Measurements from ENCODE around the gene ANTKMT.

Gene ANTKMT

GRCh38 chr16:674968-675883 is 45.7 kb upstream of the ANTKMT start, which contains the start of gene RHBDL1:
Gene RHBDL1, plus strand, starts transcription at chr16:675671. Its CDS starts 120 bp downstream, at chr16:675791.
- POLR2A ChIA-PET: interaction anchor here (0.6 to 2.2 kb wide), 2 partner anchors 9 to 16 kb away, joined by 3 to 6 read pairs; partner anchors contain the start of gene JMJD8
- TF ChIP-seq FOXA1 (IDR thresholded peaks at IDR 0.05) (no peak), CTBP1 (IDR thresholded peaks at IDR 0.05; ENCODE audit: borderline replicate concordance) (no peak), SP1 (IDR thresholded peaks at IDR 0.05) (no peak), NFRKB (IDR thresholded peaks at IDR 0.05) (no peak), ELF4 (IDR thresholded peaks at IDR 0.05) (no peak), ZNF384 (IDR thresholded peaks at IDR 0.05) (no peak), L3MBTL2 (conservative IDR thresholded peaks at IDR 0.05) (no peak), ARNT (IDR thresholded peaks at IDR 0.05) (no peak), SUZ12 (IDR thresholded peaks at IDR 0.05) (no peak), HDGF (IDR thresholded peaks at IDR 0.05; ENCODE audit: borderline replicate concordance) (no peak), FOXK2 (IDR thresholded peaks at IDR 0.05) (no peak), TARDBP (IDR thresholded peaks at IDR 0.05) (no peak), BHLHE40 (IDR thresholded peaks at IDR 0.05; ENCODE audit: borderline replicate concordance) (no peak), LEF1 (IDR thresholded peaks at IDR 0.05; ENCODE audit: borderline replicate concordance) (no peak), FOXM1 (IDR thresholded peaks at IDR 0.05; ENCODE audit: borderline replicate concordance) (no peak)
- TF ChIP-seq, protein P1, sequence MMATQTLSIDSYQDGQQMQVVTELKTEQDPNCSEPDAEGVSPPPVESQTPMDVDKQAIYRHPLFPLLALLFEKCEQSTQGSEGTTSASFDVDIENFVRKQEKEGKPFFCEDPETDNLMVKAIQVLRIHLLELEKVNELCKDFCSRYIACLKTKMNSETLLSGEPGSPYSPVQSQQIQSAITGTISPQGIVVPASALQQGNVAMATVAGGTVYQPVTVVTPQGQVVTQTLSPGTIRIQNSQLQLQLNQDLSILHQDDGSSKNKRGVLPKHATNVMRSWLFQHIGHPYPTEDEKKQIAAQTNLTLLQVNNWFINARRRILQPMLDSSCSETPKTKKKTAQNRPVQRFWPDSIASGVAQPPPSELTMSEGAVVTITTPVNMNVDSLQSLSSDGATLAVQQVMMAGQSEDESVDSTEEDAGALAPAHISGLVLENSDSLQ (IDR thresholded peaks at IDR 0.05): no peak
- CTCF ChIA-PET: interaction anchor here (1.2 kb wide), 1 partner anchor 27 kb away, joined by 4 read pairs; the partner anchor contains the start of gene WDR90
- DNase-seq (ENCODE audit: extremely low spot score): peak; percentile 40

- no peak for DNase-seq (ENCODE audit: extremely low spot score)
- POLR2A ChIA-PET: interaction anchor here (2.2 kb wide), 1 partner anchor 17 kb away, joined by 6 read pairs; no protein-coding TSS in a partner anchor
- CTCF ChIA-PET: interaction anchor here (1.2 kb wide), 1 partner anchor 28 kb away, joined by 4 read pairs; the partner anchor contains the start of gene WDR90
- TF ChIP-seq ZNF384 (IDR thresholded peaks at IDR 0.05) (no peak), SUZ12 (IDR thresholded peaks at IDR 0.05) (no peak), BHLHE40 (IDR thresholded peaks at IDR 0.05; ENCODE audit: borderline replicate concordance) (no peak), FOXA1 (IDR thresholded peaks at IDR 0.05) (no peak), ARNT (IDR thresholded peaks at IDR 0.05) (no peak), L3MBTL2 (conservative IDR thresholded peaks at IDR 0.05) (no peak), HDGF (IDR thresholded peaks at IDR 0.05; ENCODE audit: borderline replicate concordance) (no peak), FOXK2 (IDR thresholded peaks at IDR 0.05) (no peak), FOXM1 (IDR thresholded peaks at IDR 0.05; ENCODE audit: borderline replicate concordance) (no peak), LEF1 (IDR thresholded peaks at IDR 0.05; ENCODE audit: borderline replicate concordance) (no peak), CTBP1 (IDR thresholded peaks at IDR 0.05; ENCODE audit: borderline replicate concordance) (no peak), NFRKB (IDR thresholded peaks at IDR 0.05) (no peak), TARDBP (IDR thresholded peaks at IDR 0.05) (no peak), SP1 (IDR thresholded peaks at IDR 0.05) (no peak), ELF4 (IDR thresholded peaks at IDR 0.05) (no peak)
- TF ChIP-seq, protein P1 (IDR thresholded peaks at IDR 0.05): no peak
These were observed 44.9 kb upstream of the ANTKMT start for GRCh38 chr16:675884-676564.

GRCh38 chr16:676565-676902 is 44.4 kb upstream of the ANTKMT start:
- no peak for DNase-seq (ENCODE audit: extremely low spot score)
- TF ChIP-seq FOXA1 (IDR thresholded peaks at IDR 0.05): no peak
- TF ChIP-seq HDGF (IDR thresholded peaks at IDR 0.05; ENCODE audit: borderline replicate concordance): no peak
- no peak for TF ChIP-seq TARDBP (IDR thresholded peaks at IDR 0.05)
- no peak for TF ChIP-seq LEF1 (IDR thresholded peaks at IDR 0.05; ENCODE audit: borderline replicate concordance)
- no peak for TF ChIP-seq SP1 (IDR thresholded peaks at IDR 0.05)
- TF ChIP-seq BHLHE40 (IDR thresholded peaks at IDR 0.05; ENCODE audit: borderline replicate concordance): no peak
- no peak for TF ChIP-seq ZNF384 (IDR thresholded peaks at IDR 0.05)
- TF ChIP-seq CTBP1 (IDR thresholded peaks at IDR 0.05; ENCODE audit: borderline replicate concordance): no peak
- TF ChIP-seq ELF4 (IDR thresholded peaks at IDR 0.05): no peak
- TF ChIP-seq, protein P1 (IDR thresholded peaks at IDR 0.05): no peak
- no peak for TF ChIP-seq SUZ12 (IDR thresholded peaks at IDR 0.05)
- no peak for TF ChIP-seq FOXK2 (IDR thresholded peaks at IDR 0.05)
- POLR2A ChIA-PET: interaction anchor here (2.2 kb wide), 1 partner anchor 17 kb away, joined by 6 read pairs; no protein-coding TSS in a partner anchor
- CTCF ChIA-PET: interaction anchor here (1.2 kb wide), 1 partner anchor 28 kb away, joined by 4 read pairs; the partner anchor contains the start of gene WDR90

- TF ChIP-seq FOXA1 (IDR thresholded peaks at IDR 0.05): no peak
- no peak for TF ChIP-seq FOXK2 (IDR thresholded peaks at IDR 0.05)
- TF ChIP-seq, protein P1 (IDR thresholded peaks at IDR 0.05): no peak
- TF ChIP-seq SUZ12 (IDR thresholded peaks at IDR 0.05): no peak
- TF ChIP-seq HDGF (IDR thresholded peaks at IDR 0.05; ENCODE audit: borderline replicate concordance): no peak
- no peak for TF ChIP-seq NFRKB (IDR thresholded peaks at IDR 0.05)
- TF ChIP-seq L3MBTL2 (conservative IDR thresholded peaks at IDR 0.05): no peak
- TF ChIP-seq ZNF384 (IDR thresholded peaks at IDR 0.05): no peak
- no peak for TF ChIP-seq BHLHE40 (IDR thresholded peaks at IDR 0.05; ENCODE audit: borderline replicate concordance)
- TF ChIP-seq SP1 (IDR thresholded peaks at IDR 0.05): no peak
- TF ChIP-seq TARDBP (IDR thresholded peaks at IDR 0.05): no peak
- TF ChIP-seq LEF1 (IDR thresholded peaks at IDR 0.05; ENCODE audit: borderline replicate concordance): no peak
- no peak for TF ChIP-seq ARNT (IDR thresholded peaks at IDR 0.05)
- no peak for TF ChIP-seq FOXM1 (IDR thresholded peaks at IDR 0.05; ENCODE audit: borderline replicate concordance)
- no peak for TF ChIP-seq ELF4 (IDR thresholded peaks at IDR 0.05)
- no peak for TF ChIP-seq CTBP1 (IDR thresholded peaks at IDR 0.05; ENCODE audit: borderline replicate concordance)
- POLR2A ChIA-PET: interaction anchor here (2.2 kb wide), 1 partner anchor 18 kb away, joined by 6 read pairs; no protein-coding TSS in a partner anchor
- CTCF ChIA-PET: no interaction called here
- no peak for DNase-seq (ENCODE audit: extremely low spot score)
These were observed 44.0 kb upstream of the ANTKMT start for GRCh38 chr16:676913-677312.

Data from HEK293T (cell line).